OCI-LY3 (cell line): ENCODE data around the gene CHN1.

Experiments used
- CTCF ChIP-seq: fragments of 200-600, 300-600 bp; sonication (generic); IDR thresholded peaks from 2 replicates; pipeline ENCODE4 v1.5.1; 2014; ENCODE audit warnings: antibody characterized with exemption, low read length, low read depth
- EZH2phosphoT487 ChIP-seq: fragments of 200-600 bp; shearing (Covaris generic); IDR thresholded peaks from 2 replicates; pipeline ENCODE4 v1.6.1; 2018; ENCODE audit warnings: antibody characterized with exemption, mixed run types, low read depth

GRCh38 chr2:174963437-174964400 lies 41.5 kb downstream of the CHN1 start:
- no peak for TF ChIP-seq CTCF
- no peak for TF ChIP-seq EZH2phosphoT487
